NT2/D1 (cell line): ENCODE data around the gene ETHE1.

Experiments used
- YY1 ChIP-seq: IDR thresholded peaks from 2 replicates; pipeline ENCODE4 v1.6.1; 2011; ENCODE audit not compliant: insufficient read length, insufficient read depth
- ZNF274 ChIP-seq: IDR thresholded peaks from 2 replicates; pipeline ENCODE4 v1.6.1; 2011; ENCODE audit warnings: mild to moderate bottlenecking, low read depth, low read length

DNA sequence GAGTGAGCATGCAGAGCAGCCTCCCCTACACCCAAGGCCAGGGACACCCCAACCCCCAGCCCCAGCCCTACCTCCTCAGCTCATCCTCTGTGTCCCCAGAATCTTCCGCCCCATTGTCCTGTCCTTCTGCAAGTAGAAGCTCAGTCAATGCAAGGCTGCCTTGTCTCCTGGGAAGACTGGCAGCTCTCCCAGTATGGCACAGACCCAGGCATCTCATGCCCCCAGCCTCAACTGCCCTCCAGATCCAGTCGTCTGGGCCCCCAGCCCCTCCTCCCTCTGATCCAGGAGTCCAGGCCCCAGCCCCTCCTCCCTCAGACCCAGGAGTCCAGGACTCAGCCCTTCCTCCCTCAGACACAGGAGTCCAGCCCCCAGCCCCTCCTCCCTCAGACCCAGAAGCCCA, 19.0 kb upstream of the ETHE1 start:
- TF ChIP-seq YY1 (no peak), ZNF274 (no peak)
